GM19468 (cell line): Measurements from ENCODE around the gene NRN1L.
"Not testable (repeated sequence)": the region's sequence is repeated elsewhere in the genome, so short reads cannot be mapped to it uniquely, and the experiment has no call there.

Source experiments
- ATAC-seq: cut with Tn5 transposase; IDR thresholded peaks from one replicate; pipeline ENCODE4 v1.9.1; 2021; ENCODE audit warnings: mild to moderate bottlenecking, moderate library complexity, moderate number of reproducible peaks; ENCODE audit not compliant: unreplicated experiment; ENCODE audit errors: extremely low read depth

Gene NRN1L

DNA sequence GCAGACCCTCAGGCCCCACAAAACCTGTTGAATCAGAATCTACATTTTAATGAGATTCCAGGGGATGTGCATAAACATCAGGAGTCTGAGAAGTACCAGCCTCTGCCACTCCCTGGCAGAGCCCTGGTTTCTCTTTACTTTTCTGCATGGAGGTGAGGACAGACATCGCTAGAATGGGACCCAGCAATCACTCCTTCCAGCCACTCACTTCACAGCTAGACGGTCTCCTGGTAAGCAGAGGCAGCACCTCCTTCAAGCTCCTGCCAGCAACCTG, 30.7 kb downstream of the NRN1L start:
- ATAC-seq, result not testable (repeated sequence)

DNA sequence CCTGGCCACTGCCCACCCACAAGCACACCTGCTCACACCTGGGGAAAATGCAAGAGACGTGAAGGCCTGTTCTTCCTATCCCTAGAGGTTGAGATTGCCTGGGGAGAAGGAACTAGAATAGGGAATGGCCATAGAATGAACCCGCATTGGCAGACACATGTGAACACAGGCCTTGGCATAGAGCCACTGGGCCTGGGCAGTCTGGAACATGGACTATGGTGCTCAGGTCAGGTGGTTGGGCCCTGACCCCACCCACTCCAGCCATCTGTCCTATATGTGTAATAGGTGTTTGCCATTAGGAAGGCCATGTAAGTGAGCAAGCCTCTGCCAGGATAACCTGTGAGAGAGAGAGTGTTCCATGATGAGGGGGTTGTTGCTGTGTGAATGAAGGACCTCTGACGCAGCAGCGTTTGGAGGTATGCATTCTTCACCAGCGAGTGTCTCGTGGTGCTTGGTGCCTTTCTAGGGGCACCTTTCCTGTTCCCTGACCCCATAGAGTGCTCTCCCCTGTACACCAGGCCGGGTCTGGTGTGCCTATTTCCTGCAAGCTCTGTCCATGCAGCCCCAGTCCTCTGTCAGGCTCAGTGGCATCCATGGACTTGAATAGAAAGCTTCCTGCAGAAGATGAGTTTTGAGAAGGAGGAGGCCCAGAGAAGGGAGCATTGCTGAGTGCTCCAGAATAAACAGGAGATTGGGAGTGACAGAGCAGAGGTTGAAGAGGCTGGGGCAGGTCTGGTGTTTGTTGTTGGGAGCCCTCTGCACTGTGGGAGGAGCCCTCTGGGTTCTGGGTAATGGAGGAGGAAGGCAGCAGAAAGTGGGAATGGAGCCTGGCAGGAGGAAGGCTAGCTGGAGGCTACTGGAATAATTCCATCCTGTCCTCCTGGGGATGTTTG, 31.4 kb downstream of the NRN1L start:
- no peak for ATAC-seq

DNA sequence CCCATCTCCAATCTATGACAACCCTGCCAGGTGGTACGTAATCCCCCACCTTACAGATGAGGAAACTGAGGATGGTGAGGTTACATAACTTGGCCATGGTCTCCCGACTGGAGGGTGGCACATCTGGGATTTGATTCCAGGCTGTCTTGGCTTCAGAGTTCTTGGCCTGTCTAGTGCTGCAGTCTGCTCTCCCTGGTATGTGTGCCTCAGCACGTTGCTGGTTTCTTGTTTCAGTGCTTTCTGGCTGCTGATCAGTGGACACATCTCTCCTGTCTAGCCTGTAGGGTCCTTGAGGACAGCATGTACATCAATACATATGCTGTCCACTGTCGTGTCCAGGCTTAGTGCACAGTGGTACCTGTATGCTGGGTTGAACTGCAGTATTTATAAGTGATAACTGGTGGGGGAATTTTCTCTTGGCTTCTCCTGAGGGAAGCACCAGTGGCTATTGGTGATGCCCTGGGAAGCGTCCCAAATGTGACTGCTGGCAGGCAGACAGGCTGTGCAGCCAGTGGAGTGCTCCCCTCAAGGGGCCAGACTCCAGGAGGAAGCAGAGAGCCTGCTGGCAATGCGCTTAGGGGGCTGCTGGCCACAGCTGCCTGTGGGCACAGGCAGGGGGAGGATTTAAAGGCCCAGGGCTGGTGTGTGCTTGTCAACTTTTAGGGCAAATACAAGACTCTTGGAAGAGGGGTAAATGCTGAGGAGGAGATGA, 32.6 kb downstream of the NRN1L start:
- no peak for ATAC-seq

DNA sequence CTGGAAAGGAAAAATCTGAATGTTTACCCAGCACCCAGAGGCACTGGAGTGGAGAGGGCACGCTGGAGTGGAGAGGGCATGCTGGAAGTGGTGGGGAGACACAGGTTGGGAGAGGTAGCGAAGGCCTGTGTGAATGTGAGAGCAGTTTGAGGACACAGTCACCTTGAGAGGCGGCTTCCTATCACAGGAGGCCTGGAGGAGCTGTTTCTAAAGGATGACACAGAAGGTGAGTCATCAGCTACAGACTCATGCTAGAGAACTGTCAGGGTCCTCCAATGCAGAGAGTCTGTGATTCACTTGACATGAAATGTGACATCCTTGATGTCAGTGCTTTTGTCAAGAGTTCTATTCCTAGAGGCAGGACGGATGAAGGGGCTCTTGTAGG, 33.2 kb downstream of the NRN1L start:
- no peak for ATAC-seq

DNA sequence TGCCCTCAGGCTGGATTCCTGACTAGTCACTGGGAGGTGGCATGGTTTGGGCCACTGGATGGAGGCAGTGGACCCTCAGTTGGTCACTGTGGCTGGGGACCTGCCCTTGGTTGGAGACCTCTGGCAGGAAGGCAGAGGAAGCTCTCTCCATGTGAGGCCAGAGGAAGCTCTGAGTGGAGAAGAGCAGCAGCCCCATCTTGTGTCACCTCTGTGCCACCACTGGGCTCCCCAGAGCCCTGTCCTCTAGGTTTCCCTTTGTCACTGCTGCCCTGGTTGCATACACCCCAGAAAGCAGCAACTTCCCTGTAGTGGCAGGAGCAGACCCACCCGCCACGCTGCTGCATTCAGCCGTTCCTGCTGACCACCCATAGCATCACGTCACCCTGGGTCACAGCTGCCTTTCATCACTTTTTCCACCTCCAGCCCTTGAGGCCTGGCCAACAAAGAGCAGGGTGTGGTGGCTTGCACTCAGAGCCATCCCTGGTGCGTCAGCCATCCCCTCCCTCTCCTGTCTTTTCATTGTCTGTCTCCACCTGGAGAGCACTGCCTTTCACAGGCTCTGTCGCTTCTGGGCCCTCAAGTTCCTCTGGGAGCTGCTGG, 35.0 kb downstream of the NRN1L start:
- no peak for ATAC-seq

DNA sequence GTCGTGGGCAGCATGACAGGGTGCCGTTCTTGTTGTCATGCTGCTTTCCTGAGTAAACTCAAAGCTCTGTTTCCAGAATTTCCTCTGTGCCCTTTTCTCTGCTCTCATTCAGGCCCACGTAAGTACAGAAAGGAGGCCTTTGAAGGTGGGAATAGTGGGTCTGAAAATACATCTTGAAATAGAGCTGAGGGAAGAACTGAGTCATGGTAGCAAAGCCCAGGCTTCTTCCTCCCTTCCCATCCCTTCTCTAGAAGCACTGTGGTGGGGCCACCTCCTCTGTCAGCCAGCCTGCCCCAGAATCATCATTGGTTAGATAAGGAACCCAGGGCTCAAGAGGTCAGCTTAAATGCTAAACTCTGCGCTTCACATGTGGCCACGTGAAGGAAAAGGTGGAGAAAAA, 37.5 kb downstream of the NRN1L start:
- ATAC-seq, result no peak

DNA sequence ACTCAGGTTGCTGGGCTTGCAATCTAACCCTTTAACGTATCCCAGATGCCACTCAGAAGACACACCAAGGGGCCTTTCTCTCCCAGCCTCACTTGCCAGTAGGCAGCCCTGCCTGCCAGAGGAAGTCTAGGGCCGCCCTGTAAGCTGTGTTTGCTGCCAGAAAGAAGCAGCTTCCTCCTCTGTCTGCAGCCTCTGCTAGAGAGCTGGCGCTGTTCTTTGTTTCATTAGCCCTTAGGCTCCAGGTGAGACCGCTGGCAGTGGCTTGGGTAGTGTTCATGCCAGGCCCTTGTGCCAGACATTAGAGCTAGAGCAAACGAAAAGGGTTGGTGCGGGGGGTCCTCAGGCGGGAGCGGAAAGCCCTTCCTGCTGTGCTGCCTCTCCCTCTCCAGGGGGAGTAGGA, 38.1 kb downstream of the NRN1L start:
- ATAC-seq, result no peak

DNA sequence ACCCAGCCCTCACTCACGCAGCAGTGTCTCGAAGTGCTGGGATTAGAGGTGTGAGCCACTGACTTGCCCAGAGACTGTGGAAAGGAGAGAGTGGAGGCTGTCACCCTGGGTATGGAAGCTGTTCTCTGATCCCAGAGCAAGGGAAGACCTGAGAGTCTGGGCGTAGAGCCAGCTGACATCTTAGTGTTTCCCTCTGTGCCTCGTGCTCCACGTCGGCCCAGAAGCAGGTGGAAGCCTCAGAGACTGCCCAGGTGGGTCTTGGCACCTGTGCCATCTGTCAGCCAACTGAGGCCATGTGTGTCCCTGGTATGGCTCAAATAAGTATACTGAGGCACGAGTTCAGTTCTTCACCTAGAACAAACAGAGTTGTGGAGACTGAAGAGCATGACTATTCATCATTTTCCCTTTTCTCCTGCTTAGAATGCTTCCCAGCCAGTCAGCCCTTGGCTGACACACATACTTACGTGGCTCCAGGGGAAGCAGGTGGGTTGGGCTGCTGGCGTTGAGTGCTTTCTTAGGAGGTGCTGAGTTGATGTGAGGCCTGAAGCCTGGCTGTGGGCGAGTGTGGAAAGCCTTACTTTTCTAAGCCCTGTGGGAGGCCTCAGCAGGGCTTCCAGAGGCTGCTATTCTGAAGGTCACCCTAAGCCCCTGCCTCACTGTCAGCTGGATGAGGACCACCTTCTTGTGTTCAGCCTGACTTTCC, 38.9 kb downstream of the NRN1L start:
- ATAC-seq, result no peak

DNA sequence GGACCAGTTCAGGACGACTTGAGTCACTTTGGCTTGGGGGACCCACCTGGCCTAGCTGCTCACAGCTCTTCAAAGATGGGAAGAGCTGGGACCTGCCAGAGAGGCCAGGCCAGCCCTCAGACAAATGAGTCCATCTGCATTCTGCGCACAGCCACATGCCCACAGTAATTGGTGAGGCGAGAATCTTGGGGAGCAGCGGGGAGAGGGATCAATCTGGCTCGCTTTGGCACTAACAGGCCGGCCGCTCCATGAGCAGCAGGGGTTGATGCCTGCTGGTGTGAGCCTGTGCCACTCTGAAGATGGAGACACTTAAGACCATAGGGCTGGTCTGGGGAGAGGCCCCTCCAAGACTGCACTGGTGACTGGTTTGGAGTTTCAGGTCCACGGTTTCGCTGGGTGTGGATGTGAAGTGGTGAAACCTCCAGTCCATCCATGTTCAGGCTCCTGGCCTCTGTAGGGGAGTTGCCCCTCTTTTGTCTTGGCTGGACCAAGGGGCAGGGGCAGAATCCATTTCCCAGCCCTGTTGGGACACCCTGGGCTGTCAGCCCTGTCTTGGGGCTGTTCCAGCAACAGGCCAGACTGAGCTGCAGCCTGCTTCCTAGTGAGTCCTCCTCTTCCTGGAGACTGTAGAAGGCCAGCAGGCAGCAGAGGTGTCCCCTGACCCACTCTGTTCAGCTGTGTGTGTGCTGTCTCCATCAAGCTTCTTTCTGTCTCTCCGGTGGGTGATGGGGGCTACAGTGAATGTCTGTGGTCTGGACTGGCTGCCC, 39.6 kb downstream of the NRN1L start:
- ATAC-seq, result no peak

DNA sequence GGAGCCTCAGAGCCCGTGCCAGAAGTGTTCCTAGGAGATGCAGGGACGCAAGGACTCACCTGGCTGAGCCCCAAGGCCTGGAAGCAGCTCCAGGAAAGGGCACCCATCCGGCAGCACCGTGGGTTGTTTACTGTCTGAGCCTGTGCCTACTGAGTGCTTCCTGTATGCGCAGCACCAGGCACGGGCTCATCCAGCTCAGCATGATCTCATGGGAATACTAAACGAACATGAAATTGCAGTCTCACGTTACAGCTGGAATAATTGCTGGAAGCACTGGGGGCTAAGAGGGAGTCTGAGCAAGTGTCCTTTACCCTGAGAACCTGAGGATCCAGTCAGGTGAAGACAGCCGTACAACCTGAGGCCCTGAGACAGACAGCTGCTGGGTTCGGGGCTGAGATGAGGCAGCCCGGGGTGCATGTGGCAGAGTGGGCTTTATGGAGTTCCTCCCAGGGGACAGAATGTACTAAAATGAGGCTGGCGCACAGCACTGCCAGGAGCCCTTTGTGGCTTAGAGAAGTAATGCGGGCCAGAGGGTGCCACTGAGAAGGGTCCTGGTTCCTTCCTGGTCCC, 41.6 kb downstream of the NRN1L start:
- no peak for ATAC-seq

DNA sequence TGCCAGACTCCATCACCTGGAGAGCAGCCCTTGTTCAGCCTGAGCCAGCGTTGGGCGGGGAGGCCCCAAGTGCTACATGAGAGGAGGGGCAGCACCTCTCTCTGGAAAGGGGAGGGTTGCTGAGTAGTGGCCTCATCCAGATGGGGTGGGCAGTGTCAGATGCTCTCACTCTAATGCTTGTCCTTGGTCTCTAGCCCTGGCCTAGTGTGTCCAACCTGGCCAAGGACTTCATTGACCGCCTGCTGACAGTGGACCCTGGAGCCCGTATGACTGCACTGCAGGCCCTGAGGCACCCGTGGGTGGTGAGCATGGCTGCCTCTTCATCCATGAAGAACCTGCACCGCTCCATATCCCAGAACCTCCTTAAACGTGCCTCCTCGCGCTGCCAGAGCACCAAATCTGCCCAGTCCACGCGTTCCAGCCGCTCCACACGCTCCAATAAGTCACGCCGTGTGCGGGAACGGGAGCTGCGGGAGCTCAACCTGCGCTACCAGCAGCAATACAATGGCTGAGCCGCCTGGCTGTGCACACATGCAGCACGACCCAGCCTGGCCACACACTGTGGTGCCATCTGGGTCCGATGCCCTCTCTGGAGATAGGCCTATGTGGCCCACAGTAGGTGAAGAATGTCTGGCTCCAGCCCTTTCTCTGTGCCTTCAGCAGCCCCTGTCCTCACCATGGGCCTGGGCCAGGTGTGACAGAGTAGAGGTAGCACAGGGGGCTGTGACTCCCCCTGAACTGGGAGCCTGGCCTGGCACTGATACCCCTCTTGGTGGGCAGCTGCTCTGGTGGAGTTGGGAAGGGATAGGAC, 42.7 kb downstream of the NRN1L start:
- no peak for ATAC-seq

DNA sequence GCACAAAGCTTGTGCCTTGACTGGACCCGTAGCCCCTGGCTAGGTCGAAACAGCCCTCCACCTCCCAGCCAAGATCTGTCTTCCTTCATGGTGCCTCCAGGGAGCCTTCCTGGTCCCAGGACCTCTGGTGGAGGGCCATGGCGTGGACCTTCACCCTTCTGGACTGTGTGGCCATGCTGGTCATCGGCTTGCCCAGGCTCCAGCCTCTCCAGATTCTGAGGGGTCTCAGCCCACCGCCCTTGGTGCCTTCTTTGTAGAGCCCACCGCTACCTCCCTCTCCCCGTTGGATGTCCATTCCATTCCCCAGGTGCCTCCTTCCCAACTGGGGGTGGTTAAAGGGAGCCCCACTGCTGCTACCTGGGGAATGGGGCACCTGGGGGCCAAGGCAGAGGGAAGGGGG, 43.5 kb downstream of the NRN1L start:
- ATAC-seq, result no peak

DNA sequence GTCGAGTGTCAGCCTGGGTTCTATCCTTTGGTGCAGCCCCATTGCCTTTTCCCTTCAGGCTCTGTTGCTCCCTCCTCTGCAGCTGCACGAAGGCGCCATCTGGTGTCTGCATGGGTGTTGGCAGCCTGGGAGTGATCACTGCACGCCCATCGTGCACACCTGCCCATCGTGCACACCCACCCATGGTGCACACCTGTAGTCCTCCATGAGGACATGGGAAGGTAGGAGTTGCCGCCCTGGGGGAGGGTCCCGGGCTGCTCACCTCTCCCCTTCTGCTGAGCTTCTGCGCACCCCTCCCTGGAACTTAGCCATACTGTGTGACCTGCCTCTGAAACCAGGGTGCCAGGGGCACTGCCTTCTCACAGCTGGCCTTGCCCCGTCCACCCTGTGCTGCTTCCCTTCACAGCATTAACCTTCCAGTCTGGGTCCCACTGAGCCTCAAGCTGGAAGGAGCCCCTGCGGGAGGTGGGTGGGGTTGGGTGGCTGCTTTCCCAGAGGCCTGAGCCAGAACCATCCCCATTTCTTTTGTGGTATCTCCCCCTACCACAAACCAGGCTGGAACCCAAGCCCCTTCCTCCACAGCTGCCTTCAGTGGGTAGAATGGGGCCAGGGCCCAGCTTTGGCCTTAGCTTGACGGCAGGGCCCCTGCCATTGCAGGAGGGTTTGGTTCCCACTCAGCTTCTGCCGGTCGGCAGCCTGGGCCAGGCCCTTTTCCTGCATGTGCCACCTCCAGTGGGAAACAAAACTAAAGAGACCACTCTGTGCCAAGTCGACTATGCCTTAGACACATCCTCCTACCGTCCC, 44.1 kb downstream of the NRN1L start:
- ATAC-seq, result no peak

DNA sequence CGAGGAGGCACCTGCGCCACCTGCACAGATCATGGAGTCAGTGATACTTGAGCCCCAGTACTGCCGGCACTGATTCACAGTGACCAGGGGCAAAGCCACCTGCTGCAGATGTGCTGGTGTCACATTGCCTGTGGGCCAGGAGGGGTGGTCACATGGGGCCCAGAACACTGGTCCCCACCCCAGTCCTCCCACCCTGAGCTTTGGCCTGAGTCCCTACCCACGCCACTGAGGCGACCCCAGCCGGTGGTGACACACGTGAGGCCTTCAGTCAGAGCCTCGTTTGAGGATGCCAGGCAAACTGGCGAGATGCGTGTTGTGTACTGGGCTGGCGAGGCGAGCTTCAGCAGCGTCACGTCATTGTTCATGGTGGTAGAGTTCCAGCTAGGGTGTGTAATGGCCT, 45.5 kb downstream of the NRN1L start:
- ATAC-seq, result no peak

DNA sequence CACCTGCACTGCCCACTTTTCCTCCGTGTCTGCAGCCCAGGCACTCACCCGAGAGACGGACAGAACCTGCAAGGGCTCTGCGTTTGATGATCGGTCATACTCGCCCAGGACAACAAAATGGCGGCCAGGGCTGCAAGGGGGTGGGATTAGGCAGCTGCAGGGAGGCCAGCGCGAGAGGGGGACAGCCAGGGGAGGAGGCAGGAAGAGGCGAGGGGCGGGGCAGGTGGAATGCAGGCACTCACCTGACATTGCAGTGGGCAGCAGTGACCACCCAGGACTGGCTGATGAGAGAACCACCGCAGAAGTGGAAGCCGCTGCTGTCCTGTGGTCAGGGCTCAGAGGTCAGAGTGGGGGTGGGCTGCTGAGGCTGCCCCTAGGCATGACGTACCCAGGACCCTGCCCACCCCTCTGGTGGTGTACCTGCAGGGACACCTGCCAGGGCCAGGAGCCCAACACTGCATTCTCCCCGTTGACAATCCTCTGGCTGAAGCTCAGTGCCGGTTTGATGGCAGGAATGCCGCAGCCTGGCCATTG, 46.1 kb downstream of the NRN1L start:
- no peak for ATAC-seq

DNA sequence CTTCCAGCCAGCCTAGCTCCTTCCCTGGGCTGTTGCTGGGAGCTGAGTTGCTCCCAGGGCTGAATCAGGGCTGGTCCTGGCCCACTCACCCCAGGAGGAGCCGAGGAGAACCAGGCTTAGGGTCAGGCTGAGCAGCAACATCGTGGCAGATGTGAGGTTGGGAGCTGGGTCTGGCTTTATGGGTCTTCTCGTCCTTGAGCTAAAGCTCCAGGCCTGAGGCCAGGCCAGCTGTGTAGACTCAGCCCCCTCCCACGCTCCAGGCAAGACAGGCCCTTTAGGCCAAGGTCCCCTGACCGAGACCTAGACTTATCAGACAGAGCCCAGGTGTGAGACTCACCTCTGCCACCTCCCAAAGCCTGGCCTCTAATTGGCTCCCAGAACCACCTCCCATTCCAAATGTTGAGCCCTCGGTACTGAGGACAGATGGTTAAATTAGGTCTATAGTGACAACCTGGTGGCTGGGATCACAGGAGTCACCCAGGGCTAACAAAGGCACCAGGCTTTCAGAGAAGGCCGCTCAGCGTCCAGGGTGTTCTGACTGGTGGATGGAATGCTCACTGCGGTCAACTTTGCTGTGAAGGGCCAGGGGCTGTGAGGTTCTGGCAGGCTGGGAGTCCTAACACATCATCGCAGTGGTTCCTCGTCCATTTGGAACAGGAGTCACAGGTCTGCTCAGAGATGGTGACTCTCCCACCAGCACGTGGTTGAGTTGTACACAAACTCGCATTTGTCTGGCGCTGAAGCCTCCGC, 47.2 kb downstream of the NRN1L start, which contains the start of gene CTRL:
Gene CTRL (minus strand): TSS at position 151 of the 750 bp plus-strand sequence. CDS start 10 bp downstream, at position 141.
- ATAC-seq, result no peak

DNA sequence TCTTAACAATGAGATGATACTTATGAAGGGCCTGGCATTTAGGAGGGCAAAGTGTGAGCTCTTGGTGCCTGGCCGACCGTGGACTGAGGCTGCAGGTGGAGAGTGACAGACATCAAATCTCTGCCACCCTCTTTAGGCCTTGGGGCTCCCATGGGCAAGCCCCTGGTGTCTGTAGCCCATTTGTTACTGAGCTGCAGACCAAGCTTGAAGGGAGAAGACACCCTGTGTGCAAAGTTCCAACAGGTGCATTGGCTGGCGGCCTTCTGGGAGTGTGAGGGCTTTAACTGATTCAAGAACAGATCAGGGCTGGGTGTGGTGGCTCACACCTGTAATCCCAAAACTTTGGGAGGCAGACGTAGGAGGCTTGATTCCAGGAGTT, 47.8 kb downstream of the NRN1L start:
- ATAC-seq, result no peak
